GM12878 (cell line): Measurements from ENCODE around the gene ADAMTS16. TPM values are rescaled to one million over a fixed set of nuclear protein-coding genes. Genes with fewer than 3 reads are reported as not detected.

Experiments used
- ATAC-seq: fragments of 200-7000 bp; cut with Tn5 transposase; 3 replicates; pipeline ENCODE4 v1.9.1; 2020; ENCODE audit warnings: mild to moderate bottlenecking, moderate library complexity
- BruUV-seq: library from RNA; stranded (reverse); fragments of 400-500 nt; replicated peaks from 2 replicates; lab custom pipeline; 2021; lab: Mats Ljungman, UMichigan
- CTCF ChIA-PET: fragments of 300-600 bp; sonication (Branson Sonifier 250); formaldehyde crosslinking; extraction: SDS; loops from one replicate; lab custom pipeline; 2021; ENCODE audit warnings: inconsistent platforms; lab: Yijun Ruan, JAX
- POLR2A ChIA-PET: fragments of 350-600 bp; formaldehyde crosslinking; extraction: SDS; loops from one replicate; lab custom pipeline; 2021; ENCODE audit warnings: inconsistent platforms; lab: Charles Lee
- RAD21 ChIA-PET: fragments of 300-600 bp; sonication (Branson Sonifier 250); formaldehyde crosslinking; loops from one replicate; lab custom pipeline; 2023; ENCODE audit warnings: antibody characterized with exemption; ENCODE audit not compliant: unreplicated experiment; lab: Charles Lee
- SMC1A ChIA-PET: fragments of 300-600 bp; sonication (Branson Sonifier 250); formaldehyde crosslinking; loops from one replicate; lab custom pipeline; 2023; ENCODE audit not compliant: unreplicated experiment, uncharacterized antibody; lab: Charles Lee
- DNase-seq: peaks from one replicate; pipeline ENCODE4 v3.0.0-alpha.2; 2011; ENCODE audit warnings: low read depth, low spot score
- FAIRE-seq: peaks from 3 replicates; lab custom pipeline; 2011; peaks lifted over from hg19 to GRCh38; lab: Jason Lieb, UNC
- H2AFZ ChIP-seq: 2 replicates; pipeline ENCODE4 v1.6.0; 2011; ENCODE audit warnings: low read depth, low read length, control low read depth; ENCODE audit not compliant: control insufficient read depth
- H3K27ac ChIP-seq: 2 replicates; pipeline ENCODE4 v1.5.1; 2011; ENCODE audit warnings: control low read depth; ENCODE audit not compliant: control insufficient read depth, insufficient read depth
- H3K27me3 ChIP-seq, 2 experiments: replicated peaks in 1 of 2; 2 replicates each; pipeline versions ENCODE4 v1.6.0 to v1.6.1; 2011; ENCODE audit warnings: low read length in 1 of 2; ENCODE audit not compliant: control insufficient read depth in 2 of 2, insufficient read depth in 2 of 2
- H3K36me3 ChIP-seq, 2 experiments: 2 replicates each; pipeline ENCODE4 v1.5.1; 2011; ENCODE audit warnings: low read length in 1 of 2; ENCODE audit not compliant: control insufficient read depth in 2 of 2, insufficient read depth in 2 of 2
- H3K4me1 ChIP-seq: 2 replicates; pipeline ENCODE4 v1.6.1; 2011; ENCODE audit warnings: mild to moderate bottlenecking, low read length, moderate library complexity, mixed read lengths; ENCODE audit not compliant: control insufficient read depth, insufficient read depth
- H3K4me2 ChIP-seq: 2 replicates; pipeline ENCODE4 v1.6.0; 2011; ENCODE audit warnings: control low read depth; ENCODE audit not compliant: control insufficient read depth, insufficient read depth
- H3K4me3 ChIP-seq: fragments of 200-600 bp; sonication (generic); 2 replicates; pipeline ENCODE4 v1.5.1; 2016
- H3K79me2 ChIP-seq: 2 replicates; pipeline ENCODE4 v1.6.0; 2011; ENCODE audit warnings: low read length; ENCODE audit not compliant: control insufficient read depth, insufficient read depth
- H3K9ac ChIP-seq: 2 replicates; pipeline ENCODE4 v1.8.0; 2011; ENCODE audit warnings: low read length, control low read depth, mixed read lengths; ENCODE audit not compliant: control insufficient read depth, insufficient read depth
- H3K9me3 ChIP-seq: replicated peaks from 3 replicates; pipeline ENCODE4 v1.5.1; 2011; ENCODE audit warnings: mild to moderate bottlenecking, low read length; ENCODE audit not compliant: control insufficient read depth, insufficient read depth
- H4K20me1 ChIP-seq: 2 replicates; pipeline ENCODE4 v1.6.0; 2011; ENCODE audit not compliant: control insufficient read depth, insufficient read depth
- BCL11A ChIP-seq: IDR thresholded peaks from 2 replicates; pipeline ENCODE4 v1.6.1; 2011; ENCODE audit warnings: low read depth, low read length
- BCL3 ChIP-seq: IDR thresholded peaks from 2 replicates; pipeline ENCODE4 v1.6.1; 2011; ENCODE audit warnings: borderline replicate concordance, low read depth, mild to moderate bottlenecking, moderate library complexity, low read length; ENCODE audit not compliant: insufficient read depth, poor library complexity, severe bottlenecking
- E2F4 ChIP-seq: IDR thresholded peaks from 2 replicates; pipeline ENCODE4 v1.6.1; 2012; ENCODE audit warnings: low read depth, low read length, improper control_type of control experiment
- GABPA ChIP-seq: IDR thresholded peaks from 2 replicates; pipeline ENCODE4 v1.6.1; 2014; ENCODE audit warnings: antibody characterized with exemption, low read depth, mild to moderate bottlenecking, inconsistent platforms
- HDAC6 ChIP-seq: fragments of 200-600 bp; sonication (generic); IDR thresholded peaks from one replicate; pipeline ENCODE4 v1.8.0; 2017; ENCODE audit warnings: antibody characterized with exemption; ENCODE audit not compliant: unreplicated experiment
- IRF3 ChIP-seq: fragments of 450-650 bp; IDR thresholded peaks from 2 replicates; pipeline ENCODE4 v1.6.1; 2014; ENCODE audit warnings: mild to moderate bottlenecking
- KAT2A ChIP-seq: conservative IDR thresholded peaks from 2 replicates; pipeline ENCODE4 v1.6.1; 2011; ENCODE audit warnings: low read depth, low read length; ENCODE audit not compliant: control insufficient read depth
- NKRF ChIP-seq: fragments of 450-650 bp; conservative IDR thresholded peaks from 2 replicates; pipeline ENCODE4 v1.6.1; 2017; ENCODE audit warnings: mild to moderate bottlenecking, moderate library complexity
- NR2C2 ChIP-seq: IDR thresholded peaks from 2 replicates; pipeline ENCODE4 v1.6.1; 2011; ENCODE audit warnings: borderline replicate concordance, low read depth; ENCODE audit not compliant: control insufficient read depth, insufficient read length
- NRF1 ChIP-seq: conservative IDR thresholded peaks from 2 replicates; pipeline ENCODE4 v1.6.1; 2011; ENCODE audit warnings: mild to moderate bottlenecking, low read depth, low read length, improper control_type of control experiment
- POLR2AphosphoS5 ChIP-seq: IDR thresholded peaks from 2 replicates; pipeline ENCODE4 v1.6.1; 2011; ENCODE audit warnings: mild to moderate bottlenecking, low read length, inconsistent platforms
- RB1 ChIP-seq: fragments of 450-650 bp; formaldehyde crosslinking; IDR thresholded peaks from 2 replicates; pipeline ENCODE4 v1.6.1; 2017; ENCODE audit warnings: mild to moderate bottlenecking, borderline replicate concordance
- SIX5 ChIP-seq: IDR thresholded peaks from 2 replicates; pipeline ENCODE4 v1.6.1; 2011; ENCODE audit warnings: mild to moderate bottlenecking, low read depth, low read length, moderate library complexity; ENCODE audit not compliant: severe bottlenecking
- SREBF1 ChIP-seq: IDR thresholded peaks from 2 replicates; pipeline ENCODE4 v1.6.1; 2012; ENCODE audit warnings: mild to moderate bottlenecking, low read length
- SREBF2 ChIP-seq: IDR thresholded peaks from 2 replicates; pipeline ENCODE4 v1.6.1; 2012; ENCODE audit warnings: mild to moderate bottlenecking, low read length
- TAF1 ChIP-seq: IDR thresholded peaks from 2 replicates; pipeline ENCODE4 v1.6.1; 2011; ENCODE audit warnings: mild to moderate bottlenecking, low read depth, low read length, borderline replicate concordance
- TCF12 ChIP-seq: IDR thresholded peaks from 2 replicates; pipeline ENCODE4 v1.6.1; 2011; ENCODE audit warnings: low read depth, mild to moderate bottlenecking, low read length
- USF2 ChIP-seq: IDR thresholded peaks from 2 replicates; pipeline ENCODE4 v1.6.1; 2011; ENCODE audit warnings: low read depth, low read length, improper control_type of control experiment, borderline replicate concordance
- ZBED1 ChIP-seq: IDR thresholded peaks from 2 replicates; pipeline ENCODE4 v1.6.1; 2016; ENCODE audit warnings: borderline replicate concordance
- WGBS: methylation state at CpG from one replicate; pipeline ENCODE4 v1.1.6; 2016; ENCODE audit warnings: low lambda C conversion rate; ENCODE audit not compliant: insufficient replicate concordance, insufficient coverage; ENCODE audit errors: missing lambda C conversion rate; 5-methylcytosine and 5-hydroxymethylcytosine counted together
- in situ Hi-C: fragments of 300-500 bp; cut with MboI; formaldehyde crosslinking; loops from 9 replicates; pipeline ENCODE4 v1.14.3; 2018; ENCODE audit warnings: mixed read lengths
- intact Hi-C: fragments of 100-400 bp; cut with micrococcal nuclease; formaldehyde crosslinking; loops from one replicate; pipeline ENCODE4 v1.14.2; 2022; ENCODE audit not compliant: unreplicated experiment
- polyA plus RNA-seq, 11 experiments: library from polyadenylated mRNA; depleted of rRNA in 4 of 11; unstranded in 6 of 11; stranded (reverse) in 5 of 11; fragments of >200 nt; fragmentation: Nextera tagmentation in 4 of 11; fragmentation: Illumina TruSeq in 1 of 11; extraction: Ambion mirVana in 4 of 11; extraction: Trizol in 1 of 11; gene quantifications; 1 replicate in 1 of 11; 2 replicates in 10 of 11; pipeline versions ENCODE4 v1.2.1 to v1.2.3, GENCODE V29; 2011 to 2016; ENCODE audit warnings: inconsistent platforms in 2 of 11, missing spikeins in 2 of 11, low read depth in 1 of 11
- total RNA-seq, 4 experiments: library from RNA; depleted of rRNA in 3 of 4; stranded (reverse); fragments of >200 nt in 3 of 4; fragmentation: Illumina TruSeq in 1 of 4; extraction: Trizol in 1 of 4; gene quantifications; 2 replicates each; pipeline versions ENCODE4 v1.2.1 to v1.2.3, GENCODE V29; 2013 to 2021

ADAMTS16 gene
- total and polyA plus RNA-seq, 10 of the 15 experiments (the other 5 are each of a cell fraction or from before 2014, with no cell fraction given) = 0.04 TPM; not detected in 9

- BruUV-seq = no TSS peak
- WGBS = 9% methylated on average over 4 of the region's 4 CpGs
- no peak for ATAC-seq
- CTCF ChIA-PET = no interaction called here
- H4K20me1 ChIP-seq = no peaks in the 10 kb centered on the region
- no peak for DNase-seq
- no peak overlapping the region for H3K9ac ChIP-seq
- SMC1A ChIA-PET = no interaction called here
- H3K27me3 ChIP-seq = no peaks in the 10 kb centered on the region
- FAIRE-seq = no peak
- in situ Hi-C loops (no loop called here), intact Hi-C loops (no loop called here)
- RAD21 ChIA-PET = no interaction called here
- H3K27ac ChIP-seq = no peak overlapping the region
- no peak overlapping the region for H3K4me2 ChIP-seq
- POLR2A ChIA-PET = no interaction called here
- H2AFZ ChIP-seq = no peak overlapping the region
- no peak for TF ChIP-seq SREBF1
- no peak for TF ChIP-seq TCF12
- no peak for TF ChIP-seq NRF1
- no peak for TF ChIP-seq TAF1
- no peak for TF ChIP-seq BCL3
- no peak for TF ChIP-seq RB1
- no peak for TF ChIP-seq E2F4
- no peak for TF ChIP-seq SREBF2
- TF ChIP-seq SIX5 = no peak
- no peak for TF ChIP-seq USF2
- TF ChIP-seq ZBED1 = no peak
- no peak for TF ChIP-seq IRF3
- TF ChIP-seq HDAC6 = no peak
- no peak for TF ChIP-seq POLR2AphosphoS5
- TF ChIP-seq NR2C2 = no peak
- TF ChIP-seq NKRF = no peak
- no peak for TF ChIP-seq GABPA
- no peak for TF ChIP-seq BCL11A
- TF ChIP-seq KAT2A = no peak
- TF ChIP-seq, all 136 proteins: peak for 0
- no peak overlapping the region for H3K4me3 ChIP-seq
- no peaks in the 10 kb centered on the region for H3K79me2 ChIP-seq
- H3K36me3 ChIP-seq = no peaks in the 10 kb centered on the region
- H3K4me1 ChIP-seq = no peaks in the 10 kb centered on the region
- no peaks in the 10 kb centered on the region for H3K9me3 ChIP-seq
These were observed 95.6 kb downstream of the ADAMTS16 start for GRCh38 chr5:5235685-5236084.
